SH-SY5Y (cell line): ENCODE measurements around the gene CAPN1.

Experiments used
- GATA2 ChIP-seq: IDR thresholded peaks from 2 replicates; pipeline ENCODE4 v1.6.1; 2011; ENCODE audit warnings: mild to moderate bottlenecking, low read depth, low read length
- GATA3 ChIP-seq: IDR thresholded peaks from 2 replicates; pipeline ENCODE4 v1.6.1; 2011; ENCODE audit warnings: low read depth, mild to moderate bottlenecking, low read length, moderate library complexity

CAPN1 gene

DNA sequence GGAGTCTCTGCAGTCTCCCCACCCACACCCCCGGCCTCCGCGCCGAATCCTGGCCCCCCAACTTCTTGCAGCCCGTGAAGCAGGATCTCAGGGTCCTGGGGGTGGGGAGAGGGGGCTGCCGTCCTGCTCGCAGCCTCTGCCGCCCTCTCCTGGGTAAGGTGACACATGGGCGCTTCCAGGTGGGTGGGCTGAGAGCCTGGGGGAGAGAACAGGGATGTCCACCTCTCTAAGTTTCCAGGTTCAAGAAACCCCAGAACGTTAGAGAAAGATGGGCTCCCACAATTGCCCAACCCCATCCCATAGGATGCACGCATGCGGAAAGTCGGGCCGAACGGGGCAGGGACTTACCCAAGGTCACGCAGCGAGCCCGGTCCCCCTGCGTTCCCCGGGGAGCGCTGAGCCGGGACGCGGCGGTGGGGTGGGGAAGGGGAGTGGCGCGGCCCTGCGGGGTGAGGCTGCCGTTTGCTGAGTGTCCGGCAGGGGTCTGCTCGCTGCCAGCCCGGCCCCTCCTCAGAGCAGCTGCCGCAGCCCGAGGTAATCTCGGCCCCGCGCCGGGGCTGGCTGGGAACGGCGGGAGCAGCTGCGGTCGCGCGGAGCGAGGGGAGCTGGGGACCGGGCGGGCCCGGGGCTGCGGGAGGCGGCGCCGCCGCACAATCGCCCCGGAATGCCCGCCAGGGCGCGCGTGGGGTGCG is 705 bp upstream of the CAPN1 start:
- no peak for TF ChIP-seq GATA2
- TF ChIP-seq GATA3, result no peak

DNA sequence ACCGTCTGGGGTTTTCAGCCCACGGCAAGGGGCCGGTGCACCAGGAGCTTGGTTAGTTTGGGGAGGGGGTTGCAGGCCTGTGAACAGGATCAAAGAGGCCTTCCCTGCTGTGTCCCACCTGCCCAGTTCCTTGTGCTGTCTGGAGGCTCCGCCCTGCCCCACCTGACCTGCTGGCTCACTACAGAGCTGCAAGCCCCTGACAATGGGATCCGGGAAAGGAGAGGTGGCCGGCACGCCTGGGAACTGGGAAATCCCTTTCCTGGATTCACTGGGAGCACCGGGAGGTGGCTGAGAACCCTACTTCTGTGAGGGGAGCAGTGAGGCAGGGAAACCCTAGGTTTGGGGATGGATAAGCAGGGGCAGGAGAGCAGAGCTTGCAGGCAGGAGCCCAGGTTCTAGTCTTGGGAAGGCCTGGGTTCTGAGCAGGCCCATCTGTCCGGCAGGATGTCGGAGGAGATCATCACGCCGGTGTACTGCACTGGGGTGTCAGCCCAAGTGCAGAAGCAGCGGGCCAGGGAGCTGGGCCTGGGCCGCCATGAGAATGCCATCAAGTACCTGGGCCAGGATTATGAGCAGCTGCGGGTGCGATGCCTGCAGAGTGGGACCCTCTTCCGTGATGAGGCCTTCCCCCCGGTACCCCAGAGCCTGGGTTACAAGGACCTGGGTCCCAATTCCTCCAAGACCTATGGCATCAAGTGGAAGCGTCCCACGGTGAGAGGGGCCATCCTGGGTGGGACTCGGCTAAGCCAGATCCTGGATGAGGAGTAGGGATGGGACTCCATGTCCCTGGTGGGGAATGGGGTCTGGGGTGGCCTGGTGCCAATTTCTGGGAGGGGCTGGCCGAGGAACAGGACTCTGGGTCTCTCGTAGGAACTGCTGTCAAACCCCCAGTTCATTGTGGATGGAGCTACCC is 786 bp downstream of the CAPN1 start:
- TF ChIP-seq GATA3 (no peak), GATA2 (no peak)

- TF ChIP-seq GATA3, result no peak
- no peak for TF ChIP-seq GATA2
Observed at GRCh38 chr11:65183201-65183891, 1.6 kb downstream of the CAPN1 start.

DNA sequence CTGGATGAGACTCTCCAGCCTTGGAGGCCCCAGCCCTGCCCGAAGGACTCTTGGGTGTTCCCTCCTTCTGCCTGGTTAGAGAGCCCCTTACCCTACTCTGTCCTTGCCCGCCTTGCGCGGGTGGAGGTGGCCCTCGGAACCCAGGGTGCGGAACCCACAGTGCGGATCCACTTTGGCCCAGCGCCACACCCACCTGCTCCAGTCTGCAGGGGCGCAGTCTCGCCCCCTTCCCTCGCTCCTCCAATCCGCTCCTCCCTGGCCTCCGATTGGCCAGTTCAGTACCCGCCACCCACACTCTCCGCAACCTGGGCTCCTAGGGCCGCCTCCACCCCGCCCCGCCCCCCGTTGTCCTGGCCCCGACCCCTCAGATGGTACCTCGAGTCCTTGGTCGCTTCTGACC is 2.4 kb downstream of the CAPN1 start:
- TF ChIP-seq GATA3 (no peak), GATA2 (no peak)

DNA sequence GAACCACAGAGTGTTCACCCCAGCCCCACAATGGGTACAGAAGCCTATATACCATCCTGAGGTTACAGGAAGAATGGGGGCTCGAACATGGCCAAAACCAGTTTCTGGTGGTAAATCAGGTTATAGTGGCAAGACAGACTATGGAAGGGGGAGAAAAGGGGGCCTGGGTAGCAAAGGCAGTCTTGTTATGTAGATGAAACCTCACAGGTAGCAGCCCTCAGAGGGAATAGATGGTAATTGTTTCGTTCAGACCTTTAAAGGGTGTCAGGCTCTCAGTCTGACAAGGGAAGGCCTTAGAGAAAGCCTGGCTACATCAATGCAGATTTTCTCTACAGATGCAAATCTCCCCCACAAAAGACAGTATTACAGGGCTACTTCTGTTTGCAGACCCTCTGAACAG is 3.4 kb downstream of the CAPN1 start:
- TF ChIP-seq GATA2, result no peak
- TF ChIP-seq GATA3, result no peak

DNA sequence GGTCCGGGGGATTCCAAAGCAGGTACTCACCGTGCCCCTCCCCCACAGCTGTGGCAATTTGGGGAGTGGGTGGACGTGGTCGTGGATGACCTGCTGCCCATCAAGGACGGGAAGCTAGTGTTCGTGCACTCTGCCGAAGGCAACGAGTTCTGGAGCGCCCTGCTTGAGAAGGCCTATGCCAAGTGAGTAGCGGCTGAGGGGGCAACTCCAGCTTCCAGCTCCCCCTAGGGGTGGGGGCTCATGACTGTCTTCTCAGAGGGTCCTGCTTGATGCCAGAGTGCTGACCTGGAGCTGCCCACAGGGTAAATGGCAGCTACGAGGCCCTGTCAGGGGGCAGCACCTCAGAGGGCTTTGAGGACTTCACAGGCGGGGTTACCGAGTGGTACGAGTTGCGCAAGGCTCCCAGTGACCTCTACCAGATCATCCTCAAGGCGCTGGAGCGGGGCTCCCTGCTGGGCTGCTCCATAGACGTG is 4.2 kb downstream of the CAPN1 start:
- TF ChIP-seq GATA2 (no peak), GATA3 (no peak)

GRCh38 chr11:65186701-65187100 is 5.0 kb downstream of the CAPN1 start:
- TF ChIP-seq GATA3 (no peak), GATA2 (no peak)

- TF ChIP-seq GATA3 (no peak), GATA2 (no peak)
Observed at GRCh38 chr11:65187146-65187675, 5.5 kb downstream of the CAPN1 start.

- TF ChIP-seq GATA3 (no peak), GATA2 (no peak)
Observed at GRCh38 chr11:65187971-65188461, 6.3 kb downstream of the CAPN1 start.

DNA sequence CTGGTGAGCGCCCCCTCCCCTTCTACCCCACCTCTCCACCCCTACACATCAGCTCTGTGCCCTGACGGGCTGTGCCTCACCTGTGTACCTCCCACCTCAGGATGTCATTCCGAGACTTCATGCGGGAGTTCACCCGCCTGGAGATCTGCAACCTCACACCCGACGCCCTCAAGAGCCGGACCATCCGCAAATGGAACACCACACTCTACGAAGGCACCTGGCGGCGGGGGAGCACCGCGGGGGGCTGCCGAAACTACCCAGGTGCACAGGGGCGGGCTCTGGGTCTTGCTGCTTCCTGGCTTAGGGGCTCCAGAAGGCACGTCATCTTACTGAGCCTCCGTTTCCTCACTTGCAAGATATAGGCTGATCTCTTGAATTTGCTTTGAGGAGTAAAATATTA is 6.8 kb downstream of the CAPN1 start:
- TF ChIP-seq GATA2, result no peak
- no peak for TF ChIP-seq GATA3

GRCh38 chr11:65189191-65189590 is 7.5 kb downstream of the CAPN1 start:
- TF ChIP-seq GATA2 (no peak), GATA3 (no peak)

DNA sequence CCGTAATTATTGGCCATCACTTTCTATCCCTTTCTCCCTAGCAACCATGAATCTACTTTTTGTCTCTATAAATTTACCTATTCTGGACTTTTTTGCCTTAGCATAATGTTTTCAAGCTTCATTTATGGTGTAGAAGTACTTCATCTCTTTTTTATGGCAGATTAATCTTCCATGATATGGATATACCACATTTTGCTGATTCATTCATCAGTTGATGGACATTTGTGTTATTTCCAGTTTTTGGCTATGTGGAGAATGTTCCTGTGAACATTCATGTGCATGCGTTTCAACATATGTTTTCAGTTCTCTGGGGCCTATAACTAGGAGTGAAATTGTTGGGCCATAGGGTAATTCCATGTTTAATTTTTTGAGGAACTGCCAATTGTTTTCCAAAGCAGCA is 12.8 kb downstream of the CAPN1 start:
- no peak for TF ChIP-seq GATA3
- TF ChIP-seq GATA2, result no peak

DNA sequence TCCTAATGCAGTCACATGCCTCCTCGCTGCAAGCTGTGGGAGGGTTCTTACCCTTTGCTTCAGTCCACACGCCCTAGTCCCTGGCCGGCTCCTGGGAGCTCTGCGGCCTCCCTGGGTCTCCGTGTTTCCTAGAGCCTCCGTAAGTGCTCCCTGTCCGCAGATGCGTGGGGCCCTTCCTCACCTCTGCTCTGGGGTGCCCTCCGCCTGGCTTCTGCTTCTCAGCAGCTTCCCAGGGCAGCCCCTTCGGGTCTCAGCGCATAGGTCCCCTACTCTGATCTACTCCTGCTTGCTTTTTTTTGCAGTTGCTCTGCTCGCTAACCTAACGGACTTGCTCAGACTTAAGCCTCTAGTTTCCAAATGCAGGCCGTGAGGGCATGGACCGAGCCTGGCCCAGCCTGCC is 22.4 kb downstream of the CAPN1 start:
- TF ChIP-seq GATA3 (no peak), GATA2 (no peak)

DNA sequence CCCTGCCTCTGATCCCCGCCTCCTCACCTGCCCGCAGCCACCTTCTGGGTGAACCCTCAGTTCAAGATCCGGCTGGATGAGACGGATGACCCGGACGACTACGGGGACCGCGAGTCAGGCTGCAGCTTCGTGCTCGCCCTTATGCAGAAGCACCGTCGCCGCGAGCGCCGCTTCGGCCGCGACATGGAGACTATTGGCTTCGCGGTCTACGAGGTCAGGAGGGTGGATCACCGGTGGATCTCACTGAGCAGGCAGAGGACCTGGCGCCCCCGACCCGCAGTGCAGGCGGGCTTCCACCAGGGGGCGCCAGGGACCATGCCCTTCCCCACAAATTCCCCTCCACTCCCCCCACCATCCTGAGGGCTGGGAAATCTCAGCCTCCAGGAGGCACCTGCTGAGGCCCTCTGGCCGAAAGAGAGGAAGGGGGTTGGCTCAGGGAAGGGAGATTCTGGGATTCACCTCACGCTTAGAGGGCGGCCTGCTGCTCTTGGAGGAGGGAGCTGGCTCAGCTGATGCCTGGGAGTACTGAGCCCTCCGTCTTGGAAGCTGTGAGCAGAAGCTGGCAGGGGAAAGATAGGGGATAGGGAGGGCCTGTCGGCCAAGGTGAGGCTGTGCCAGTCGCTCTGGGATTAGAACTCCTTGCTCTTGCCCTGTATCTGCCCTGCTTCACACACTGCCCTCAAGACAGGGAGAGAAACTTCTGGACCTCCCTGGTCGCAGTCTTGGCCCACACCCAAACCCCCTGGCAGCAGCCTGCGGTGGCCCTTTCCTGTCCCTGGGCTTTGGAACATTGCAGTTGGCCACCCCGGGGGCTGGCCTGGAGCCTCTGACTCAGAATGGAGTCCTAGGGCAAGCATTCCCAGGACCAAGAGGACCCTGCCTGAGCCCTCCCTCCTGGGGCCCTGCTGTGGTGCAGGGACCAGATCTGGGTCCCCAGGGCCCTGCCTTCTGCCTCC is 23.2 kb downstream of the CAPN1 start:
- TF ChIP-seq GATA2, result no peak
